Parathyroid adenoma (tissue), 2 donors: ENCODE results near the gene CD58.

ENCODE experiments used
- H2AFZ ChIP-seq: fragments of 300-600 bp; sonication (generic); one replicate; pipeline ENCODE4 v1.7.0; 2017; ENCODE audit warnings: antibody characterized with exemption, mild to moderate bottlenecking
- H3K27ac ChIP-seq: fragments of 300-600 bp; sonication (generic); one replicate; pipeline ENCODE4 v1.7.0; 2017
- H3K27me3 ChIP-seq: fragments of 300-600 bp; sonication (generic); one replicate; pipeline ENCODE4 v1.7.0; 2017; ENCODE audit warnings: low read length; ENCODE audit not compliant: control insufficient read depth, insufficient read depth
- H3K36me3 ChIP-seq: fragments of 300-600 bp; sonication (generic); one replicate; pipeline ENCODE4 v1.7.0; 2017; ENCODE audit warnings: low read length; ENCODE audit not compliant: control insufficient read depth, insufficient read depth
- H3K4me1 ChIP-seq: fragments of 300-600 bp; sonication (generic); one replicate; pipeline ENCODE4 v1.7.0; 2017; ENCODE audit warnings: control low read depth
- H3K4me2 ChIP-seq: fragments of 300-600 bp; sonication (generic); one replicate; pipeline ENCODE4 v1.7.0; 2017; ENCODE audit warnings: low read length
- H3K4me3 ChIP-seq: fragments of 300-600 bp; sonication (generic); one replicate; pipeline ENCODE4 v1.7.0; 2017; ENCODE audit warnings: low read depth, low read length
- H3K79me2 ChIP-seq: fragments of 300-600 bp; sonication (generic); one replicate; pipeline ENCODE4 v1.7.0; 2017; ENCODE audit warnings: control low read depth
- H3K9ac ChIP-seq: fragments of 300-600 bp; sonication (generic); one replicate; pipeline ENCODE4 v1.7.0; 2017; ENCODE audit warnings: mild to moderate bottlenecking
- H3K9me3 ChIP-seq: fragments of 300-600 bp; sonication (generic); one replicate; pipeline ENCODE4 v1.7.0; 2017; ENCODE audit warnings: low read length; ENCODE audit not compliant: control insufficient read depth
- TF ChIP-seq, protein P1 (sequence below): fragments of 300-600 bp; sonication (generic); IDR thresholded peaks from one replicate; pipeline ENCODE4 v1.7.0; 2017; ENCODE audit warnings: antibody characterized with exemption, mild to moderate bottlenecking
- donor health status: primary hyperparathyroidism.

CD58 gene

DNA sequence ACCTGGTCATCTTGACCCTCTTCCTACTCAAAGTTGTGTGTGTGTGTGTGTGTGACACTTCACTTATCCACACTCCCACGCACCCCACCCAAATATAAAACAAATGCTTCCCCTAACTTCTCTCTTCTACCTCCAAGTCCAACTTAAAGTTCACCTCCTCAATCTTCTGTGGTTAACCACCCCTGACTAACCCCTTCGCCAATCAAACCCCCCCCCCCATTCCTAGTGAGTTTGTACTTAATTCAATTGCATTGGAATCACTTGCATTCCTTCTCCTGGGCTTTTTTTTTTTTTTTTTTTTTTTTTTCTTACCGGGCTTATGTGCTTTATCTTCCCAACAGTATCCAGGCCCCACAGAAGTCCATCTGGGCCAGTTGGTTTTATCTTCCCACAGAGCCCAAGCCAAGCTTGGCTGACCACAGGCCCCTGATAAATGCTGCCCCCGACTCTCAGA, 78.4 kb downstream of the CD58 start:
- Histone ChIP-seq H3K9me3 (no peaks in the 10 kb centered on the region), H3K9ac (no peak overlapping the region), H3K79me2 (no peaks in the 10 kb centered on the region), H3K27me3 (no peaks in the 10 kb centered on the region), H3K27ac (no peak overlapping the region), H3K4me3 (no peak overlapping the region), H3K36me3 (no peaks in the 10 kb centered on the region), H3K4me1 (no peaks in the 10 kb centered on the region), H3K4me2 (no peak overlapping the region), H2AFZ (no peak overlapping the region)
- TF ChIP-seq, protein P1, sequence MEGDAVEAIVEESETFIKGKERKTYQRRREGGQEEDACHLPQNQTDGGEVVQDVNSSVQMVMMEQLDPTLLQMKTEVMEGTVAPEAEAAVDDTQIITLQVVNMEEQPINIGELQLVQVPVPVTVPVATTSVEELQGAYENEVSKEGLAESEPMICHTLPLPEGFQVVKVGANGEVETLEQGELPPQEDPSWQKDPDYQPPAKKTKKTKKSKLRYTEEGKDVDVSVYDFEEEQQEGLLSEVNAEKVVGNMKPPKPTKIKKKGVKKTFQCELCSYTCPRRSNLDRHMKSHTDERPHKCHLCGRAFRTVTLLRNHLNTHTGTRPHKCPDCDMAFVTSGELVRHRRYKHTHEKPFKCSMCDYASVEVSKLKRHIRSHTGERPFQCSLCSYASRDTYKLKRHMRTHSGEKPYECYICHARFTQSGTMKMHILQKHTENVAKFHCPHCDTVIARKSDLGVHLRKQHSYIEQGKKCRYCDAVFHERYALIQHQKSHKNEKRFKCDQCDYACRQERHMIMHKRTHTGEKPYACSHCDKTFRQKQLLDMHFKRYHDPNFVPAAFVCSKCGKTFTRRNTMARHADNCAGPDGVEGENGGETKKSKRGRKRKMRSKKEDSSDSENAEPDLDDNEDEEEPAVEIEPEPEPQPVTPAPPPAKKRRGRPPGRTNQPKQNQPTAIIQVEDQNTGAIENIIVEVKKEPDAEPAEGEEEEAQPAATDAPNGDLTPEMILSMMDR: no peak

DNA sequence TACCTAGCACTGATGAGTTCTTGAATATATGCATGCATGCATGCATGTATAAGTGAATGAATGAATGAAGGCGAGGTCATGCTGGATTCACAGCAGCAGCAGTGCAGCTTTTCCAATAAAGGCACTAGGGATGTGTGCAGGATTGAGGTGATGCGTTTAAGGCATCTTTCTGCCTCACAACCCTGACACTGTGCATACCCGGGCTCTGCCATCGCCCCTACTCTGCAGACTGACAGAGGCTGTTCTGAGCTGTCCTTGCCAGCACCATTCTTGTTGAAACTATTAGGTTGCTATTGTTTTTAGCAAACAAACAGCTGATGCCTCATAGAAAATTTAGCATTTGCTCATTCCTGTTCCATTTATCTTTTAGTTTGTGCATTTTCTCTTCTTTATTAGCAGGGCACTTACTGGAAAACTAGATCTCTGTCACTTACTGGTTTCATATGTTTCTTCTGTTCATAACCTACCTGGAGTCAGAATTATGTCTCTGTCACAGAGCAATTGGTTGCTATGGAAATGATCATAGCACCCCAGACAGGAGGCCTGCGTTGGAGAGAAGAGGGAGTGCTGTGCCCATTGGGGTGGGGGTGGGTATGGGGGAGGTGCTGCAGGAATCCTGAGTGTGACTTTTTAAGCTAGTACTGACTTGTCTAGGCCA, 79.0 kb downstream of the CD58 start:
- Histone ChIP-seq H2AFZ (no peak overlapping the region), H3K9me3 (no peaks in the 10 kb centered on the region), H3K4me1 (no peaks in the 10 kb centered on the region), H3K9ac (no peak overlapping the region), H3K27me3 (no peaks in the 10 kb centered on the region), H3K79me2 (no peaks in the 10 kb centered on the region), H3K4me3 (no peak overlapping the region), H3K4me2 (no peak overlapping the region), H3K36me3 (no peaks in the 10 kb centered on the region), H3K27ac (no peak overlapping the region)
- TF ChIP-seq, protein P1: no peak

DNA sequence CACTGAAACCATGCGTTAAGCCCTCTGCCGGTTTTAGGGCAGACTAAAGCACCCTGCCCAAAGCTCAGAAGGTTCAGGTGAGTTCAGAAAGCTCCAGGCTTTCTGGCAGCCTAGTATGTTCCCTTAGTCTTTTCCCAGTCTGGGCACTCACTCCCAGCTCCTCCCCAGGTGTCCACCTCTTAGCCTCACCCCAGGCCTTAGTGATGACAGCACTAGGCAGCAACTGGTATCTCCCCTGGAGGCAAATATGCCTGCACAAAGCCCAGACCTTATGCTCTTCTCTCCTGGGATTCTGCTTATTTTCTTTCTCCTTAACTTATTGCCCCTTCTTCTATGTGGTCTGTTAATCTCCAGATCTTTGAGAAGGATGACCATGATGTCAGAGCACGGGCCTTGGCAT, 80.2 kb downstream of the CD58 start:
- no peak overlapping the region for H2AFZ ChIP-seq
- no peak overlapping the region for H3K4me3 ChIP-seq
- no peak overlapping the region for H3K4me2 ChIP-seq
- H3K4me1 ChIP-seq: no peaks in the 10 kb centered on the region
- H3K27ac ChIP-seq: no peak overlapping the region
- TF ChIP-seq, protein P1: no peak
- H3K36me3 ChIP-seq: no peaks in the 10 kb centered on the region
- H3K79me2 ChIP-seq: no peaks in the 10 kb centered on the region
- no peaks in the 10 kb centered on the region for H3K27me3 ChIP-seq
- H3K9ac ChIP-seq: no peak overlapping the region
- no peaks in the 10 kb centered on the region for H3K9me3 ChIP-seq

DNA sequence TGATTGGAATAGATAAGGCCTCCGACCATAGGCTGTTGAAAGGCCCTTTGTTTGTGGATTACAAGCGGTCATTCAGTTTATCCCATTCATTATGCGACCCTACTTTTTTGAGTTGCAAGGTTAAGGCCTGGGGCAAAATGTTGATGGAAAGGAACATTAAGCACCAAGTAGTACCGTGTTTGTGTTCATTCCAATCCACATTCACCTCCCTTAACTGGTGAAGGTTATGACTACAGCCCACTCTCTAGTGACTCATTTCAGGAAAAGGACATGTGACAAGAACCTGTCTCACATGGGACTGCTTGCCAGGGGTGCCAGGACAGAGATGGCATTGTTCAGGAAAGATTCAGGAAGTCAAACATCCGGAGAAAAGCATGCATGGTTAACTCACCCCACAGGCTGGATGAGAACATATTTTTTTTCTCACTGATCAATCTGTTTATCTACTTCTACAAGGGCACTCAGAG, 81.6 kb downstream of the CD58 start:
- H3K4me3 ChIP-seq: no peak overlapping the region
- no peak overlapping the region for H3K27ac ChIP-seq
- TF ChIP-seq, protein P1: no peak

DNA sequence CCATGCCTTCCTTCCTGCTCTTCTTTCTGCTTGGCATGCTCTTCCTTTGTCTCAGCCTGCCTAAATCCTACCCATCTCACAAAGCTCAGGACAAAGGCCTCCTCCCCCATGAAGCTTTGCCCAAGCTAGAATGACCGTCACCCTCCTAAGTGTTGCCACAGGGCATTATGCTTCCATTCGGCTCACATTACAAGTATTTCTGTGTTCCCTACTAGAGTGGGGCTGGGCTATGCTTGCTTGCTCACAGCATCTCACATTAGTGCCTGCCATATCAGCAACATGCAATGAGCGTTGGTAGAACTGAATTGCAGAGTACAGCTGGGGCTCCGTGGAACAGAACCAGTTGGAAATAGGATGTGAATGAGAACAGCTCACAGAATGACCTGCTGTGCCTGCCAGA, 82.8 kb downstream of the CD58 start:
- Histone ChIP-seq H3K27me3 (no peaks in the 10 kb centered on the region), H3K79me2 (no peaks in the 10 kb centered on the region), H3K27ac (no peak overlapping the region), H3K4me1 (peaks cover 6% of the 10 kb centered on the region), H3K4me3 (no peak overlapping the region), H3K36me3 (no peaks in the 10 kb centered on the region), H2AFZ (no peak overlapping the region), H3K9ac (no peak overlapping the region), H3K9me3 (no peaks in the 10 kb centered on the region), H3K4me2 (no peak overlapping the region)
- TF ChIP-seq, protein P1: no peak

More for the DNA sequence above, 81.6 kb downstream of the CD58 start:
- peaks cover 6% of the 10 kb centered on the region for H3K4me1 ChIP-seq
- H3K9ac ChIP-seq: no peak overlapping the region
- H3K79me2 ChIP-seq: no peaks in the 10 kb centered on the region
- no peak overlapping the region for H2AFZ ChIP-seq
- no peaks in the 10 kb centered on the region for H3K9me3 ChIP-seq
- H3K36me3 ChIP-seq: no peaks in the 10 kb centered on the region
- H3K4me2 ChIP-seq: no peak overlapping the region
- no peaks in the 10 kb centered on the region for H3K27me3 ChIP-seq
